ENCODE data around the gene ERF.
A peak's percentile ranks its signal among the peaks of the same experiment; 100 is the strongest.

ERF gene

DNA sequence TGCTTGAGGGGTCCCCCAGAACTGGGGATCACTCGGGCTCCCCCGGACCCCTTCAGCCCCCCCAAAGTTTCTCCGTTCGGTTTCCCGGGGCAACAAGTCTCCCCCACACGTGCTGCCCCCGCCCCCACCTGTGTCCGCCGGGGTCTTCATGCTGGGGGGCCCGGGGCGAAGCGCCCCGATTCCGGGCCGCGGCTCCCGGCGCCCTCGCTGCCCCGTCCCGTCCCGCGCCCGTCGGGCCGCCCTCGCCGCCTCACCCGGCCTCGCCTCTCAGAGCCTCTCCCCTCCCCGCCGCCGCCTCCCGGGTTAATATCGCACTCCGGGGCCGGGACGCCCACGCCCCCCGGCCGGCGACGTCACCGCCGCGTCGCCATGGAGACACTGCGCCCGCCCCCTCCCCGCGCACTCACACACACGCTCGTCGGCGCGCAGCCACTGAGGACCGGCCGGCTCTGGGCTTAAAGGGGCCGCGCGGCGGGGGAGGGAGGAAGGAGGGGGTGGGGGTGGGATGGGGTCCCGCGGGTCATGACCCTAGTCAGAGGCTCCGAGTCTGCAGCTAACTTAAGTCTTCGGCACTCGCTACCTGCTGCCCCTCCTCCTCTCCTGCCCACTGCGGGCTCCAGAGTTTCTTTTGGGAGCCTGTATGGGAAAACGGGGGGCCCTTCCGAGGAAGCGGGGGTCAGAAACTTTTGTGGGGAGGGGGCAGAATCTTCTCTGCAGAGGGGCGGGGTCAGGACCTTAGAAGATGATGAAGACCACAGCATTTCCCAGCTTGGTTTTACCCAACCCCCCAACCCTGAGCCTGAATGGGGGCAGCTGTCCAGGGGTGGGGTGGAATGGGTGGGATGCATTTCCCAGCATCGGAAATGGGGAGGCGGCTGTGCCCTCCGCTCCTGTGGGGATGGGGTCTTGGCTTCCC lies at the start of gene ERF:
Gene ERF (minus strand): TSS at position 279 of the 916 bp plus-strand sequence. CDS start 129 bp downstream, at position 150.
- peak within 1 kb of the TSS; percentile 92 to 96 for H3K4me3 ChIP-seq (ENCODE audit: low read depth in 1 of 2, low read length in 1 of 2)
- H3K4me1 ChIP-seq (ENCODE audit: control insufficient read depth in 1 of 2, insufficient read depth in 1 of 2, low read depth in 1 of 2, low read length in 1 of 2), result peaks cover 31 to 41% of the 10 kb centered on the region in 2 experiments
- peak within 1 kb of the TSS; percentile 95 for H3K27ac ChIP-seq
- peaks cover 3% of the 10 kb centered on the region for H3K36me3 ChIP-seq
- H3K27me3 ChIP-seq, result peaks cover 38% of the 10 kb centered on the region
- TF ChIP-seq, protein P1, sequence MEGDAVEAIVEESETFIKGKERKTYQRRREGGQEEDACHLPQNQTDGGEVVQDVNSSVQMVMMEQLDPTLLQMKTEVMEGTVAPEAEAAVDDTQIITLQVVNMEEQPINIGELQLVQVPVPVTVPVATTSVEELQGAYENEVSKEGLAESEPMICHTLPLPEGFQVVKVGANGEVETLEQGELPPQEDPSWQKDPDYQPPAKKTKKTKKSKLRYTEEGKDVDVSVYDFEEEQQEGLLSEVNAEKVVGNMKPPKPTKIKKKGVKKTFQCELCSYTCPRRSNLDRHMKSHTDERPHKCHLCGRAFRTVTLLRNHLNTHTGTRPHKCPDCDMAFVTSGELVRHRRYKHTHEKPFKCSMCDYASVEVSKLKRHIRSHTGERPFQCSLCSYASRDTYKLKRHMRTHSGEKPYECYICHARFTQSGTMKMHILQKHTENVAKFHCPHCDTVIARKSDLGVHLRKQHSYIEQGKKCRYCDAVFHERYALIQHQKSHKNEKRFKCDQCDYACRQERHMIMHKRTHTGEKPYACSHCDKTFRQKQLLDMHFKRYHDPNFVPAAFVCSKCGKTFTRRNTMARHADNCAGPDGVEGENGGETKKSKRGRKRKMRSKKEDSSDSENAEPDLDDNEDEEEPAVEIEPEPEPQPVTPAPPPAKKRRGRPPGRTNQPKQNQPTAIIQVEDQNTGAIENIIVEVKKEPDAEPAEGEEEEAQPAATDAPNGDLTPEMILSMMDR (IDR thresholded peaks at IDR 0.05), result peak; percentile 68
- no peaks in the 10 kb centered on the region for H3K9me3 ChIP-seq

DNA sequence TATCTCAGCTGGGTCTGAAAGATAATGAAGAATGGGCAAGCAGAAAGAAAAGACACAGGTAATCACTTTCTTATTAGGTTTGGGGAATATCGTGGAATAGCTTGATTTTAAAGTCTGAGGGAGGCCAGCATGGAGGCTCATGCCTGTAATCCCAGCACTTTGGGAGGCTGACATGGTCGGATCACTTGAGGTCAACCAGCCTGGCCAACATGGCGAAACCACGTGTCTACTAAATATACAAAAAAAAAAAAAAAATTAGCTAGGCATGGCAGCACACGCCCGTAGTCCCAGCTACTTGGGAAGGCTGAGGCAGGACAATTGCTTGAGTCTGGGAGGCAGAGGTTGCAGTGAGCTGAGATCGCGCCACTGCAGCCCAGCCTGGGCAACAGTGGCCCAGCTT lies 48.9 kb upstream of the ERF start:
- no peaks in the 10 kb centered on the region for H3K9me3 ChIP-seq
- H3K36me3 ChIP-seq, result no peaks in the 10 kb centered on the region
- H3K4me3 ChIP-seq (ENCODE audit: low read depth in 1 of 2, low read length in 1 of 2), result no peak overlapping the region
- no peak overlapping the region for H3K27ac ChIP-seq
- TF ChIP-seq, protein P1 (IDR thresholded peaks at IDR 0.05), result no peak
- peaks cover 16% of the 10 kb centered on the region for H3K27me3 ChIP-seq
- H3K4me1 ChIP-seq (ENCODE audit: control insufficient read depth in 1 of 2, insufficient read depth in 1 of 2, low read depth in 1 of 2, low read length in 1 of 2), result peaks cover 12 to 15% of the 10 kb centered on the region in 2 experiments

DNA sequence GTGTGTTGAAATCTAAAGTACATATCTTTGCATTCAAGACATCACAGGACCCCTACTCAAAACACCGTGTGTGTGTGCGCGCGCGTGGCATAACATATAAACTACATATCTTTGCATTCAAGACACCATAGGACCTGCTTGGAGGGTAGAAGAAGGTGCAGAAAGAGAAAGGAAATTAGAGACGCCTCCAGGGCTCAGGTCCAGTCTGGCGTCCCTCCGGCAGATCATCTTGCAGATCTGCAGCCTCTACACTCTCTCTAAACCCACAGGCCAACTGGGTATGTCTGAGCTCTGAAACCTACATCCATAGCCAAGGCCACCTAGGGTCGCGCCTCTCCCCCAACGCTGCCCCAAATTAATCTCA lies 48.2 kb upstream of the ERF start:
- Histone ChIP-seq H3K36me3 (no peaks in the 10 kb centered on the region), H3K27ac (no peak overlapping the region), H3K4me1 (ENCODE audit: control insufficient read depth in 1 of 2, insufficient read depth in 1 of 2, low read depth in 1 of 2, low read length in 1 of 2) (peaks cover 12 to 15% of the 10 kb centered on the region in 2 experiments), H3K27me3 (peaks cover 16% of the 10 kb centered on the region), H3K9me3 (no peaks in the 10 kb centered on the region), H3K4me3 (ENCODE audit: low read depth in 1 of 2, low read length in 1 of 2) (peak overlapping the region; percentile 64 to 71)
- TF ChIP-seq, protein P1 (IDR thresholded peaks at IDR 0.05), result no peak

DNA sequence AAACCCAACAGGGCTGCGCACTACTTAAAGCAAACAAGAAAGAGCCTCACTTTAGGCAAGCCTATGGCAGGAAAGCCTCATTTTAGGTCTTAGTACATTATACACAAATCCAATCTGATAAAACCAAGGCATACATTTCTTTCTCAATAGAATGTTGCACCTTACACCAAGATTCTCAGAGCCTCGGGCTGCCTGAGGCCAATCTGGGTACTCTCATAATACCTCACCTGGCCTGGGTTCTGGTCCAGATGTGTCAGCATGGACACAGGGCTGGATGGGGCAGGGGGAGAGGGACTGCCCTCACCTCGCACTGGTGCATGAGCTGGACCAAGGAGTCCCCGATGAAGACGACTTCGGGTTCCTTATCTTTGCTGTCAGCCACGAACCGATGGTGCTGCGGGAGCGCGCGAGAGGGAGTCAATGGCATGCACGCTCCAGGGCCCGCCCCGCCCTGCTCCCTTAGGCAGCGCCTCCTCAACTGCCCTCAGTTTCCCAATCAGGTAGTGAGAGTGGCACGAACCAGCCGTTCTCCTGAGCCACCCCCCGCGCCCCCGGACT lies 46.8 kb upstream of the ERF start, which contains the start of gene PRR19:
Gene PRR19 (plus strand): TSS at position 487 of the 558 bp plus-strand sequence. CDS start 7,453 bp downstream, outside the sequence.
- TF ChIP-seq, protein P1 (IDR thresholded peaks at IDR 0.05), result no peak
- peak within 1 kb of the TSS; percentile 52 for H3K27ac ChIP-seq
- peaks cover 16% of the 10 kb centered on the region for H3K27me3 ChIP-seq
- no peaks in the 10 kb centered on the region for H3K36me3 ChIP-seq
- H3K9me3 ChIP-seq, result no peaks in the 10 kb centered on the region
- peaks cover 12 to 15% of the 10 kb centered on the region in 2 experiments for H3K4me1 ChIP-seq (ENCODE audit: control insufficient read depth in 1 of 2, insufficient read depth in 1 of 2, low read depth in 1 of 2, low read length in 1 of 2)
- H3K4me3 ChIP-seq (ENCODE audit: low read depth in 1 of 2, low read length in 1 of 2), result peak within 1 kb of the TSS; percentile 64 to 71

DNA sequence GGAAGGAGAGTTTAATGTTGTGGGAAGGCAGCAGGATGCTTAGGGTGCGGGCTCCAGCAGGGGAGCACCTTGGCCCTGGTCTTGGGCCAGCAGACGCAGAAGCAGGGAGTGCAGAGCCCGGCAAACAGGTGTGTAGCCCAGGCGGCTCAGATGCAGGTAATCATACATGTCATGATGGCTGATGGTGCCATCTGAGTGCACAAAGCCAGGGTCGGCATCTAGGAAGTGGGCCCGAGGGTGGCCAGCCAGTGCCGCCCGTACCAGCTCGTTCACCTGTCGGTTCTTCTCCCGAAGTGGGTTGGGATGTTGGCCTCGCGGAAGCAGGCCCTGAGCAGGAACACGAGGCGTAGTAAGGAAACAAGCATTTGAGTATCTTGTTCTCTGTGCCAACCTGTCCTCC lies 42.1 kb upstream of the ERF start:
- Histone ChIP-seq H3K27ac (no peak overlapping the region), H3K36me3 (peaks cover 38% of the 10 kb centered on the region), H3K27me3 (peaks cover 11% of the 10 kb centered on the region), H3K4me1 (ENCODE audit: control insufficient read depth in 1 of 2, insufficient read depth in 1 of 2, low read depth in 1 of 2, low read length in 1 of 2) (peaks cover 4% of the 10 kb centered on the region in 2 experiments), H3K4me3 (ENCODE audit: low read depth in 1 of 2, low read length in 1 of 2) (no peak overlapping the region), H3K9me3 (no peaks in the 10 kb centered on the region)
- TF ChIP-seq, protein P1 (IDR thresholded peaks at IDR 0.05), result no peak

Data from neutrophil (primary cell).